H9 (cell line): ENCODE data around the gene TST. TPM values are rescaled to one million over a fixed set of nuclear protein-coding genes. Genes with fewer than 3 reads are reported as not detected.

Experiments
- DNase-seq: peaks from one replicate; pipeline ENCODE4 v3.0.0-alpha.2; 2017
- H2AFZ ChIP-seq: one replicate; pipeline ENCODE4 v1.6.1; 2013; ENCODE audit warnings: mild to moderate bottlenecking, low read length, control low read depth, moderate library complexity
- H2AK5ac ChIP-seq: 2 replicates; pipeline ENCODE4 v1.6.1; 2013; ENCODE audit warnings: low read length, control low read depth, mixed read lengths; ENCODE audit not compliant: insufficient read length
- H2BK120ac ChIP-seq: one replicate; pipeline ENCODE4 v1.6.1; 2013; ENCODE audit warnings: low read depth, mild to moderate bottlenecking, low read length, control low read depth, inconsistent platforms; ENCODE audit not compliant: poor library complexity, severe bottlenecking
- H2BK12ac ChIP-seq: 2 replicates; pipeline ENCODE4 v1.6.1; 2013; ENCODE audit warnings: low read length, control low read depth, mixed read lengths, low read depth; ENCODE audit not compliant: insufficient read length
- H2BK15ac ChIP-seq: 2 replicates; pipeline ENCODE4 v1.6.1; 2013; ENCODE audit warnings: low read depth, low read length, control low read depth
- H2BK20ac ChIP-seq: one replicate; pipeline ENCODE4 v1.6.1; 2013; ENCODE audit warnings: low read depth, mild to moderate bottlenecking, low read length, control low read depth, inconsistent platforms; ENCODE audit not compliant: poor library complexity, severe bottlenecking
- H2BK5ac ChIP-seq: 2 replicates; pipeline ENCODE4 v1.6.1; 2013; ENCODE audit warnings: low read length, control low read depth, mixed read lengths; ENCODE audit not compliant: insufficient read length
- H3K14ac ChIP-seq: 2 replicates; pipeline ENCODE4 v1.6.1; 2013; ENCODE audit warnings: low read length, control low read depth; ENCODE audit not compliant: insufficient read depth
- H3K18ac ChIP-seq: 2 replicates; pipeline ENCODE4 v1.6.1; 2013; ENCODE audit warnings: low read depth, mild to moderate bottlenecking, mixed read lengths, low read length, control low read depth; ENCODE audit not compliant: insufficient read length
- H3K23ac ChIP-seq: 2 replicates; pipeline ENCODE4 v1.6.1; 2013; ENCODE audit warnings: low read length, control low read depth, mixed read lengths, low read depth; ENCODE audit not compliant: insufficient read length
- H3K23me2 ChIP-seq: 2 replicates; pipeline ENCODE4 v1.6.1; 2013; ENCODE audit warnings: low read depth, mild to moderate bottlenecking, mixed read lengths, low read length, control low read depth; ENCODE audit not compliant: insufficient read length, poor library complexity, severe bottlenecking
- H3K27ac ChIP-seq: 2 replicates; pipeline ENCODE4 v1.5.1; 2013; ENCODE audit warnings: low read length, control low read depth, mixed read lengths, low read depth; ENCODE audit not compliant: insufficient read length
- H3K27me3 ChIP-seq: 2 replicates; pipeline ENCODE4 v1.6.1; 2013; ENCODE audit warnings: low read length, control low read depth, inconsistent platforms; ENCODE audit not compliant: insufficient read depth
- H3K4ac ChIP-seq: 2 replicates; pipeline ENCODE4 v1.6.1; 2013; ENCODE audit warnings: low read depth, mild to moderate bottlenecking, control low read depth, inconsistent platforms, low read length, moderate library complexity
- H3K4me1 ChIP-seq: 2 replicates; pipeline ENCODE4 v1.6.1; 2013; ENCODE audit warnings: low read length, control low read depth, inconsistent platforms; ENCODE audit not compliant: insufficient read depth
- H3K4me2 ChIP-seq: 2 replicates; pipeline ENCODE4 v1.6.1; 2013; ENCODE audit warnings: low read length, control low read depth, mixed read lengths; ENCODE audit not compliant: insufficient read length, insufficient read depth
- H3K56ac ChIP-seq: 2 replicates; pipeline ENCODE4 v1.6.1; 2013; ENCODE audit warnings: low read depth, mild to moderate bottlenecking, mixed read lengths, low read length, control low read depth; ENCODE audit not compliant: insufficient read length
- H3K79me1 ChIP-seq: 2 replicates; pipeline ENCODE4 v1.6.1; 2013; ENCODE audit warnings: low read depth, mild to moderate bottlenecking, moderate library complexity, low read length, control low read depth, inconsistent platforms; ENCODE audit not compliant: insufficient read depth, poor library complexity, severe bottlenecking
- H3K79me2 ChIP-seq: 2 replicates; pipeline ENCODE4 v1.6.1; 2013; ENCODE audit warnings: low read length, control low read depth, inconsistent platforms; ENCODE audit not compliant: insufficient read depth
- H3K9ac ChIP-seq: 2 replicates; pipeline ENCODE4 v1.6.1; 2013; ENCODE audit warnings: low read length, control low read depth, mixed read lengths; ENCODE audit not compliant: insufficient read length; ENCODE audit errors: extremely low read depth
- H3K9me3 ChIP-seq: one replicate; pipeline ENCODE4 v1.6.1; 2013; ENCODE audit warnings: low read depth, low read length, inconsistent platforms; ENCODE audit not compliant: control insufficient read depth
- H3T11ph ChIP-seq: one replicate; pipeline ENCODE4 v1.6.1; 2013; ENCODE audit warnings: mild to moderate bottlenecking, low read length, control low read depth, inconsistent platforms
- H4K20me1 ChIP-seq: one replicate; pipeline ENCODE4 v1.6.1; 2013; ENCODE audit not compliant: control insufficient read depth, insufficient read length, insufficient read depth
- H4K5ac ChIP-seq: 2 replicates; pipeline ENCODE4 v1.6.1; 2013; ENCODE audit warnings: low read depth, mild to moderate bottlenecking, mixed read lengths, low read length, control low read depth; ENCODE audit not compliant: insufficient read length
- H4K8ac ChIP-seq: replicated peaks from 2 replicates; pipeline ENCODE4 v1.6.1; 2013; ENCODE audit warnings: low read length, control low read depth, mixed read lengths, low read depth; ENCODE audit not compliant: insufficient read length
- H4K91ac ChIP-seq: 2 replicates; pipeline ENCODE4 v1.6.1; 2013; ENCODE audit warnings: low read depth, mild to moderate bottlenecking, moderate library complexity, mixed read lengths, low read length, control low read depth; ENCODE audit not compliant: insufficient read length
- H3K27ac Mint-ChIP-seq, 3 experiments: 2 replicates in 2 of 3; 3 replicates in 1 of 3; pipeline ENCODE4 v1.8.0; 2020 to 2021; ENCODE audit warnings: mixed read lengths in 3 of 3, mild to moderate bottlenecking in 1 of 3, moderate library complexity in 1 of 3
- H3K27me3 Mint-ChIP-seq: 2 replicates; pipeline ENCODE4 v1.8.0; 2021; ENCODE audit warnings: low read depth, mild to moderate bottlenecking, moderate library complexity, mixed read lengths
- H3K36me3 Mint-ChIP-seq, 3 experiments: 2 replicates in 2 of 3; 3 replicates in 1 of 3; pipeline ENCODE4 v1.8.0; 2020 to 2021; ENCODE audit warnings: low read depth in 3 of 3, mixed read lengths in 3 of 3; ENCODE audit not compliant: insufficient read depth in 1 of 3
- H3K4me1 Mint-ChIP-seq, 2 experiments: 2 replicates each; pipeline ENCODE4 v1.8.0; 2020; ENCODE audit warnings: mixed read lengths in 2 of 2
- H3K4me3 Mint-ChIP-seq, 2 experiments: 2 replicates in 1 of 2; 3 replicates in 1 of 2; pipeline ENCODE4 v1.8.0; 2020 to 2021; ENCODE audit warnings: mild to moderate bottlenecking in 2 of 2, mixed read lengths in 2 of 2, moderate library complexity in 1 of 2
- H3K9me3 Mint-ChIP-seq, 2 experiments: 2 replicates in 1 of 2; 3 replicates in 1 of 2; pipeline ENCODE4 v1.8.0; 2020; ENCODE audit warnings: mild to moderate bottlenecking in 2 of 2, mixed read lengths in 2 of 2, moderate library complexity in 1 of 2
- CTCF ChIP-seq: fragments of 200-600 bp; sonication (generic); conservative IDR thresholded peaks from 3 replicates; pipeline ENCODE4 v1.8.0; 2021; ENCODE audit warnings: antibody characterized with exemption, mild to moderate bottlenecking
- WGBS: extraction: QIAGEN DNeasy Blood & Tissue Kit; methylation state at CpG from one replicate; pipeline ENCODE4 v1.1.7; 2013; ENCODE audit warnings: missing lambda C conversion rate, low lambda C conversion rate, mixed read lengths; ENCODE audit not compliant: insufficient read length; ENCODE audit errors: extremely low coverage; 5-methylcytosine and 5-hydroxymethylcytosine counted together
- total RNA-seq: library from RNA; stranded (reverse); gene quantifications from 2 replicates; pipeline ENCODE4 v1.2.1, GENCODE V29; 2021

Gene TST
- total RNA-seq, 1 experiment from 2014 or later = 31.9 TPM

GRCh38 chr22:37026325-37026724, 7.1 kb upstream of the TST start:
- no peak overlapping the region for H2BK15ac ChIP-seq
- WGBS = no CpG with 5 or more reads among the region's 5 CpGs
- no peak overlapping the region for H2BK120ac ChIP-seq
- H4K8ac ChIP-seq = no peak overlapping the region
- H2AK5ac ChIP-seq = no peak overlapping the region
- Mint-ChIP-seq H3K4me3 (no peak overlapping the region), H3K27me3 (no peaks in the 10 kb centered on the region; the same call in 1 of the 2 replicates), H3K4me1 (peaks cover 21 to 35% of the 10 kb centered on the region in 2 experiments), H3K27ac (peak overlapping the region in 1 of 3 experiments; percentile 61; a peak in 1 of 7 replicates), H3K36me3 (peaks cover 16 to 53% (median 50%) of the 10 kb centered on the region in 3 experiments; a peak in 6 of 7 replicates), H3K9me3 (no peaks in the 10 kb centered on the region)
- no peak overlapping the region for H4K5ac ChIP-seq
- no peak overlapping the region for H3K4ac ChIP-seq
- no peak overlapping the region for H4K91ac ChIP-seq
- H3K4me2 ChIP-seq = no peak overlapping the region
- H2BK5ac ChIP-seq = no peak overlapping the region
- no peaks in the 10 kb centered on the region for H3K9me3 ChIP-seq
- no peaks in the 10 kb centered on the region for H3K79me2 ChIP-seq
- no peak for DNase-seq
- no peak overlapping the region for H2BK12ac ChIP-seq
- no peak overlapping the region; the same call in 1 of the 2 replicates for H3K14ac ChIP-seq
- no peaks in the 10 kb centered on the region for H3K27me3 ChIP-seq
- no peak overlapping the region for H2BK20ac ChIP-seq
- no peaks in the 10 kb centered on the region for H3K79me1 ChIP-seq
- H3K18ac ChIP-seq = no peak overlapping the region
- H3T11ph ChIP-seq = no peak overlapping the region
- no peak overlapping the region for H2AFZ ChIP-seq
- H3K56ac ChIP-seq = no peak overlapping the region
- H3K23ac ChIP-seq = no peak overlapping the region
- H3K4me1 ChIP-seq = no peaks in the 10 kb centered on the region
- peaks cover 3% of the 10 kb centered on the region for H4K20me1 ChIP-seq
- no peak for TF ChIP-seq CTCF
- H3K9ac ChIP-seq = no peak overlapping the region
- H3K27ac ChIP-seq = no peak overlapping the region
- no peaks in the 10 kb centered on the region for H3K23me2 ChIP-seq
